H1 (cell line): ENCODE measurements around the gene NOSIP. TPM values are rescaled to one million over a fixed set of nuclear protein-coding genes. Genes with fewer than 3 reads are reported as not detected.

Experiments used
- BCL11A ChIP-seq, 2 experiments: IDR thresholded peaks; one replicate each; pipeline ENCODE4 v1.6.1; 2011; ENCODE audit warnings: low read depth in 2 of 2, low read length in 2 of 2, mild to moderate bottlenecking in 2 of 2
- SIX5 ChIP-seq: IDR thresholded peaks from 2 replicates; pipeline ENCODE4 v1.6.1; 2011; ENCODE audit warnings: mild to moderate bottlenecking, low read depth, low read length
- polyA plus RNA-seq, 7 experiments: library from polyadenylated mRNA; depleted of rRNA in 3 of 7; stranded (reverse) in 5 of 7; unstranded in 2 of 7; fragments of >200 nt in 5 of 7; fragments of 200-250 nt in 2 of 7; gene quantifications; 1 replicate in 5 of 7; 2 replicates in 1 of 7; 4 replicates in 1 of 7; pipeline versions ENCODE4 v1.2.1 to v1.2.3, GENCODE V29; 2011 to 2013; ENCODE audit warnings: missing spikeins in 2 of 7, mixed read lengths in 2 of 7
- total RNA-seq: library from RNA; stranded (reverse); fragmentation: NEBNext Ultra II Directional; extraction: Animal tissue kit (Norgen Biotek cat#: 25700); gene quantifications from 2 replicates; pipeline ENCODE4 v1.2.1, GENCODE V29; 2021

The NOSIP gene
- total and polyA plus RNA-seq, 2 of the 8 experiments (the other 6 are each of a cell fraction or from before 2014, with no cell fraction given): 85.1 to 192 TPM

- no peak for TF ChIP-seq BCL11A (IDR thresholded peaks at IDR 0.05; ENCODE audit: low read depth in 2 of 2, low read length in 2 of 2)
- TF ChIP-seq SIX5: no peak
Measured at GRCh38 chr19:49559443-49559842, 20.9 kb downstream of the NOSIP start (continued).
